T-helper 1 cell treated with Interleukin-12 subunit alpha and Interleukin-12 subunit beta and Interleukin-4 antibody, amounts not matched to agents 30 μg/mL and 1 μg/mL, for 36 hours (primary cell): ENCODE measurements around the gene DBNL.
A peak's percentile ranks its signal among the peaks of the same experiment; 100 is the strongest.

Experiments
- H3K27ac Mint-ChIP-seq: one replicate; pipeline ENCODE4 v1.8.0; 2021; ENCODE audit warnings: mild to moderate bottlenecking, mixed read lengths
- H3K27me3 Mint-ChIP-seq: one replicate; pipeline ENCODE4 v1.8.0; 2021; ENCODE audit warnings: low read depth, mixed read lengths
- H3K36me3 Mint-ChIP-seq: one replicate; pipeline ENCODE4 v1.8.0; 2021; ENCODE audit warnings: low read depth, mixed read lengths
- H3K4me1 Mint-ChIP-seq: one replicate; pipeline ENCODE4 v1.8.0; 2021; ENCODE audit warnings: low read depth, mixed read lengths
- H3K4me3 Mint-ChIP-seq: one replicate; pipeline ENCODE4 v1.8.0; 2021; ENCODE audit warnings: mild to moderate bottlenecking, moderate library complexity, mixed read lengths
- H3K9me3 Mint-ChIP-seq: one replicate; pipeline ENCODE4 v1.8.0; 2021; ENCODE audit warnings: mixed read lengths

The DBNL gene

DNA sequence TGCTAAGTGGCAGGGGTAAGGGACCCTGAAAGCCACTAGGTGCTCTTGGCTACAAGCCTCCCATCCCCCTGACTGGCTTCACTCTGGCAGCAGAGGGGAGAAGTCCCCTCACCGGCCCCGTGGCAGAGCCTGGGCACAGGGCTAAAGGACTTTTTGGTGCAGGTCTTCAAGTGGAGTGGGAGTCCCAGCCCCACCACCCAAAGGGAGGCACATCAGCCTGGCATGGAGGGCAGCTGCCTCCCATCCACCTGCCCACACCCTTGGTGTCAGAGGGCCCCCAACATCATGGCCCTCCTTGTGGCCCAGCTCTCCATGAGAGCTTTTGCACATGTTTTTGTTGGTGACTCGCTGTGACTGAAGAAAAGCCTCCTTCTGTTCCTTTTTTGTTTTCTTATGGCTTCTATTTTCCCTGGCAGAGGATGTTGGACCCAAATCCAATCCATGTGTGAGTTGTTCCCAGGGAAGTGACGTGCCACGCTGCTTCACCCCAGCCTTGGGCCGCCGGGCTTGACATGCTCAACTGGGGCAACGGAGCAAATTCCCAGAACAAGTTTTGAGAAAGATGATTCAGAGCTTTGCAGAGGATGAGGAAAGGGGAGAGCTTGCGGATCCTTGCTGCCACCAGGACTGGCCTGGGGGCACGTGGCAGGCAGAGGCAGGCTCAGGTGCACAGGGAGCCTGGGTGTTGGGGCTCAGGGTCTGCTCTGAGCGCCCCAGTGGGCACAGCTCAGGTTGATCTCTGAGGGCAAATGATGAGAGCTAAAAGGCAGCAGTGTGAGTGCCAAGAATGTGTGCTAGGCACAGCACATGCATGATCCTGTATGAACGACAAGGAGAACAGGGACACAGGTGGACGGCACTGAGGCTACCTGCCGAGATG, 57.7 kb downstream of the DBNL start:
- Mint-ChIP-seq H3K36me3 (no peaks in the 10 kb centered on the region), H3K4me1 (peaks cover 14% of the 10 kb centered on the region), H3K4me3 (no peak overlapping the region), H3K27ac (no peak overlapping the region), H3K27me3 (peaks cover 19% of the 10 kb centered on the region), H3K9me3 (no peaks in the 10 kb centered on the region)

GRCh38 chr7:44102846-44103565, 58.5 kb downstream of the DBNL start:
- Mint-ChIP-seq H3K27ac (no peak overlapping the region), H3K4me3 (peak overlapping the region; percentile 49)

DNA sequence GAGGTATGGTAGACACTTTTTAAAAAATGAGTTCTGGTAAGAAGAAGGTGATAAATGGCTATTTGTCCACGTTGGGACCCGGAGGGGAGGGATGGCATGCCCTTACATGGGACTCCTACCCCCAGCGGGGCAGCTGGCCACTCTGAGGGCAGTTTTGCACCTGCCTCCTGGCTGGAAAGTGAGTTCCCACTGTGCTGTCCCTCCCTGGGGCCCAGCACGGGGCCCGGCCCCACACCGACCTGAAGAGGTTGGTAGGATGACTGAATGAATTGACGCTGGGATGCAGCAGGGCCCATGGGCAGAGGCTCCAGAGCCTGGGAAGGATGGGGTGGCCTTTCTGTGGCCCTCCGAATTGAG, 59.0 kb downstream of the DBNL start:
- Mint-ChIP-seq H3K4me3 (peak overlapping the region; percentile 49), H3K27ac (no peak overlapping the region), H3K4me1 (peaks cover 4% of the 10 kb centered on the region), H3K36me3 (no peaks in the 10 kb centered on the region), H3K9me3 (no peaks in the 10 kb centered on the region), H3K27me3 (peaks cover 19% of the 10 kb centered on the region)

More at GRCh38 chr7:44102846-44103565, 58.5 kb downstream of the DBNL start:
- H3K36me3 Mint-ChIP-seq: no peaks in the 10 kb centered on the region
- peaks cover 19% of the 10 kb centered on the region for H3K27me3 Mint-ChIP-seq
- peaks cover 7% of the 10 kb centered on the region for H3K4me1 Mint-ChIP-seq
- H3K9me3 Mint-ChIP-seq: no peaks in the 10 kb centered on the region

DNA sequence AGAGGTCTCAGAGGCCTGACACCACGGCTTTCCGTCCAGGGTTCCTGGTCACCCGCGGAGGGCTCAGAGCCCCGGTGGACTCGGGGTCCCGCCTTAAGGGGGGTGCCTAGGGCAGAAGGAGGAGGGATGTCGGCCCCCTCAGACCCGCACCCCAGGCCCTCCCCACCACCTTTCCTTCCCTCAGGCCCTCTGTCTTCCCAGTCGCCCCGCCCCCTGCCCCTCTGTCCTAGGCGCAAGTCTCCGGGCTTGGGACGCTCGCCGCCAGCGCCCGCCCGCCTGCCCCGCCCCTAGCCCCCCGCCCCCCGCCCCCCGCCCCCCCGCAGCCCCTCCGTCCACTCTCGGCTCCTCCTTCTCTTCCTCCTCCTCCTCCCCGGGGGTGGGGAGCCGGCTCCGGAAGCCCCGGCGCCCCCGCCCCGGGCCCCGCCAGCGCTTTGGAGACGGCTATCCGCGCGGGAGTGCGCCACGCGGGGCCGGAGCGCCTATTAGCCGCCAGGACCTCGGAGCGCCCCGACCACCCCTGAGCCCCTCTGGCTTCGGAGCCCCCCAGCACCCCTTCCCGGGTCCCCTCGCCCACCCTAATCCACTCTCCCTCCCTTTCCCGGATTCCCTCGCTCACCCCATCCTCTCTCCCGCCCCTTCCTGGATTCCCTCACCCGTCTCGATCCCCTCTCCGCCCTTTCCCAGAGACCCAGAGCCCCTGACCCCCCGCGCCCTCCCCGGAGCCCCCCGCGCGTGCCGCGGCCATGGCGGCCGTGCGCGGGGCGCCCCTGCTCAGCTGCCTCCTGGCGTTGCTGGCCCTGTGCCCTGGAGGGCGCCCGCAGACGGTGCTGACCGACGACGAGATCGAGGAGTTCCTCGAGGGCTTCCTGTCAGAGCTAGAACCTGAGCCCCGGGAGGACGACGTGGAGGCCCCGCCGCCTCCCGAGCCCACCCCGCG, 59.7 kb downstream of the DBNL start, which contains the start of gene AEBP1:
Gene AEBP1, plus strand, starts transcription at position 423 of the 937 bp plus-strand sequence. Its CDS starts 321 bp downstream, at position 744.
- H3K27ac Mint-ChIP-seq: no peak within 1 kb of the TSS
- peaks cover 4% of the 10 kb centered on the region for H3K4me1 Mint-ChIP-seq
- peak within 1 kb of the TSS; percentile 49 for H3K4me3 Mint-ChIP-seq
- H3K36me3 Mint-ChIP-seq: no peaks in the 10 kb centered on the region
- peaks cover 19% of the 10 kb centered on the region for H3K27me3 Mint-ChIP-seq
- H3K9me3 Mint-ChIP-seq: no peaks in the 10 kb centered on the region

DNA sequence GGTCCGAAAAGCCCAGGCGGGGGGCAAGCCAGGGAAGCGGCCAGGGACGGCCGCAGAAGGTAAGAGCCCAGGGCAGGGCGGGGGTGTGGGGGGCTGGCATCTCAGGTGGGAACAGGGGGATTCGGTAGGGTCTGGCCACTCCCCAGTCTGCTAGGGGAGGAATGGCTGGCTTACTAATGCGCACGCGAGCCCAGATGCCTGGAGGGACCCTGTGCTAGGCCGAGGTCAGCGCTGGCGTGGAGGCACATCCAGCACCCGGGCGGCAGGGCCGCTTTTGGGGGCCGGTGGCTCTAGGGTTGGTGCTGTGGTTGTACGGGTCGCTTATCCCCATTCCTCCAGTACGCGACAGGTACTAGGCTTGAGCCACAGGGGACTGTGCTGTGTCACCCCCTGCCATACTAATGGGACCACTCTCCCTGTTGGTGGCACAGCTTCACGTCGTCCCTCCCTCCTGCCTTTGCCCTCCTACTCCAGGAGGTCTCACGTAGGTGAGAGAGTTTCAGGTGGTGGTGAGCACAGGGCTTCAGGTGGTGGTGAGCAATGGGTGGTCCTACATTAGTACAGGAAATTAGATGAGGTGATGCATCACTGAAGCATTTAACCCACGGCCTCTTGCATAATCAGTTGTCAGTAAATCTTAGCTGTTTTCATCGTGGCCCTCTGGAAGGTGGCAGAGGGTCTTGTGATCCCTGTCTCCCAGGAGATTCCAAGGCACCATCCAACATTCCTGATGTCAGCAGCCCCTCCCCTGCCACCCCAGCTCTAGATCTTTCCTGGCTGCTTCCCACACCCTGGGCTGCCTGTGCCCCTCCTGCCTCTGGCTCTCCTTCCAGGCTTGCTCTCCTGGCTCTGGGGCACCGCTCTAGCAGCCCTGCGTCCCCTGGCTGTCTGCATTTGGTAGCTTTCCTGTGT, 60.6 kb downstream of the DBNL start:
- Mint-ChIP-seq H3K27ac (no peak overlapping the region), H3K4me1 (peaks cover 4% of the 10 kb centered on the region), H3K4me3 (peak overlapping the region; percentile 49), H3K36me3 (no peaks in the 10 kb centered on the region), H3K27me3 (peaks cover 19% of the 10 kb centered on the region), H3K9me3 (no peaks in the 10 kb centered on the region)

- Mint-ChIP-seq H3K4me3 (peak overlapping the region; percentile 27), H3K27me3 (peaks cover 19% of the 10 kb centered on the region), H3K36me3 (no peaks in the 10 kb centered on the region), H3K9me3 (no peaks in the 10 kb centered on the region), H3K27ac (no peak overlapping the region), H3K4me1 (peaks cover 4% of the 10 kb centered on the region)
Measured at GRCh38 chr7:44105832-44106231, 61.3 kb downstream of the DBNL start.

DNA sequence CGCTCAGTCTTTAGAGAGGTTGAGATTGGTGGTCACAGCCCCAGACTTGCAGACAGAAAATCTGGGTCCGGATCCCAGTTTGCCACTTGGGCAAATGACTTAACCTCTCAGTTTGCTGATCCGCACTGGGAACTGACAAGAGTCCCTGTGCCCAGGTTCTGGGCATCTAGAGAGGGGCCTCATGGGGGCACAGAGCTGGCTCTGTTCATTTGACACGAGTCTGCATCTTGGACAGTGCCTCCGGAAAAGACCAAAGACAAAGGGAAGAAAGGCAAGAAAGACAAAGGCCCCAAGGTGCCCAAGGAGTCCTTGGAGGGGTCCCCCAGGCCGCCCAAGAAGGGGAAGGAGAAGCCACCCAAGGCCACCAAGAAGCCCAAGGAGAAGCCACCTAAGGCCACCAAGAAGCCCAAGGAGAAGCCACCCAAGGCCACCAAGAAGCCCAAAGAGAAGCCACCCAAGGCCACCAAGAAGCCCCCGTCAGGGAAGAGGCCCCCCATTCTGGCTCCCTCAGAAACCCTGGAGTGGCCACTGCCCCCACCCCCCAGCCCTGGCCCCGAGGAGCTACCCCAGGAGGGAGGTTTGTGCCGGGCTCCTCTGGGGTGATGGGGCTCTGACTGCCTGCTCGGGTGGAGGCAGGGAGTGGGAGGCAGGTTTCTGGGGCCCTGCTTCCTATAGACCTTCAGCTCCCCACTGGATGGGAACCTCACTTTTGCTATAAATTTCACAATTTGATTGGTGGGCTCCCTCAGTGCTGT, 62.0 kb downstream of the DBNL start:
- Mint-ChIP-seq H3K9me3 (no peaks in the 10 kb centered on the region), H3K36me3 (no peaks in the 10 kb centered on the region), H3K27me3 (peaks cover 19% of the 10 kb centered on the region), H3K4me3 (no peak overlapping the region), H3K4me1 (peaks cover 4% of the 10 kb centered on the region), H3K27ac (no peak overlapping the region)

GRCh38 chr7:44107116-44107960, 62.8 kb downstream of the DBNL start:
- no peaks in the 10 kb centered on the region for H3K36me3 Mint-ChIP-seq
- peaks cover 4% of the 10 kb centered on the region for H3K4me1 Mint-ChIP-seq
- H3K4me3 Mint-ChIP-seq: no peak overlapping the region
- H3K27ac Mint-ChIP-seq: no peak overlapping the region
- H3K9me3 Mint-ChIP-seq: no peaks in the 10 kb centered on the region
- peaks cover 19% of the 10 kb centered on the region for H3K27me3 Mint-ChIP-seq

DNA sequence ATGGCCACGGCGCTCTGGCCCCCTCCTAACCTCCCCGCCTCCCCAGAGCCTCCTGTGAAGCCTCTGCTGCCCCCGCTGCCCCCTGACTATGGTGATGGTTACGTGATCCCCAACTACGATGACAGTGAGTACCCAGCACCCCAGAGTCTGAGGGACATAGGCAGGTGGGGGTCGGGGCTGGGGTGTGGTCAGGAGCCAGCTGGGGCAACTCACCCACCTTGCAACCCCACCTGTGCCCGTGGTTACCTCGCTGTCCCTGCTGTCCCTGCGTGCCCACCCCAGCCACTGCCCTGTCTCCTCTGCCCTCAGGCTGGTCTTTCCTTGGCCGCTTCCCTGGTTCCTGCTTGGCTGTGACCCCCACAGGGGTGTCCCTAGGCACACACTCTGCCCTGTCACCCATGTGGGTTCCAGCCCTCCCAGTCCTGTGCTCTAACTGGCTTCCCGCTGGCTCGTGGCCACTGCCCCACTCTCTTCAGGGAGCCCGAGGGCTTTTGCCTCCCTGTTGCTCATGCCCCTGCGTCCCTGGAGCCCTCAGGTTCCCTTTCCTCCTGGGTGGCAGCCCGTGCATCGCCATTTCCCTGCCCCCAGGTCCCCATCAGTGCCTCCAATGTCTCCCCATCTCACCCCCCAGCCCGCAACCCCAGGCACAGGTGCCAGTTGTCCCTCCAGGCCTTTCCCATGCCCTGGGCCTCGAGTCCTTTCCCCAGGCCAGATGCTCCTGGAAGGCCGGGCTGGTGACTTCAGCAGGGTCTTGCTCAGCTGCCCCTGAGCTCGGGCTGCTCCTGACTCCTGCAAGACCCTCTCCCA, 63.7 kb downstream of the DBNL start:
- Mint-ChIP-seq H3K27me3 (peaks cover 16% of the 10 kb centered on the region), H3K9me3 (no peaks in the 10 kb centered on the region), H3K27ac (no peak overlapping the region), H3K36me3 (no peaks in the 10 kb centered on the region), H3K4me1 (peaks cover 4% of the 10 kb centered on the region), H3K4me3 (no peak overlapping the region)

- H3K4me1 Mint-ChIP-seq: peaks cover 2% of the 10 kb centered on the region
- no peak overlapping the region for H3K4me3 Mint-ChIP-seq
- H3K9me3 Mint-ChIP-seq: no peaks in the 10 kb centered on the region
- H3K36me3 Mint-ChIP-seq: peaks cover 1% of the 10 kb centered on the region
- no peak overlapping the region for H3K27ac Mint-ChIP-seq
- peaks cover 12% of the 10 kb centered on the region for H3K27me3 Mint-ChIP-seq
Measured at GRCh38 chr7:44108768-44109750, 64.6 kb downstream of the DBNL start.

- H3K36me3 Mint-ChIP-seq: peaks cover 1% of the 10 kb centered on the region
- peaks cover 10% of the 10 kb centered on the region for H3K27me3 Mint-ChIP-seq
- peaks cover 2% of the 10 kb centered on the region for H3K4me1 Mint-ChIP-seq
- no peak overlapping the region for H3K27ac Mint-ChIP-seq
- no peaks in the 10 kb centered on the region for H3K9me3 Mint-ChIP-seq
- H3K4me3 Mint-ChIP-seq: no peak overlapping the region
Measured at GRCh38 chr7:44109991-44110390, 65.5 kb downstream of the DBNL start.
